Measurements from ENCODE around the gene SORCS3. TPM values are rescaled to one million over a fixed set of nuclear protein-coding genes. Genes with fewer than 3 reads are reported as not detected.

Gene SORCS3
- polyA plus RNA-seq, 3 donors = not detected

DNA sequence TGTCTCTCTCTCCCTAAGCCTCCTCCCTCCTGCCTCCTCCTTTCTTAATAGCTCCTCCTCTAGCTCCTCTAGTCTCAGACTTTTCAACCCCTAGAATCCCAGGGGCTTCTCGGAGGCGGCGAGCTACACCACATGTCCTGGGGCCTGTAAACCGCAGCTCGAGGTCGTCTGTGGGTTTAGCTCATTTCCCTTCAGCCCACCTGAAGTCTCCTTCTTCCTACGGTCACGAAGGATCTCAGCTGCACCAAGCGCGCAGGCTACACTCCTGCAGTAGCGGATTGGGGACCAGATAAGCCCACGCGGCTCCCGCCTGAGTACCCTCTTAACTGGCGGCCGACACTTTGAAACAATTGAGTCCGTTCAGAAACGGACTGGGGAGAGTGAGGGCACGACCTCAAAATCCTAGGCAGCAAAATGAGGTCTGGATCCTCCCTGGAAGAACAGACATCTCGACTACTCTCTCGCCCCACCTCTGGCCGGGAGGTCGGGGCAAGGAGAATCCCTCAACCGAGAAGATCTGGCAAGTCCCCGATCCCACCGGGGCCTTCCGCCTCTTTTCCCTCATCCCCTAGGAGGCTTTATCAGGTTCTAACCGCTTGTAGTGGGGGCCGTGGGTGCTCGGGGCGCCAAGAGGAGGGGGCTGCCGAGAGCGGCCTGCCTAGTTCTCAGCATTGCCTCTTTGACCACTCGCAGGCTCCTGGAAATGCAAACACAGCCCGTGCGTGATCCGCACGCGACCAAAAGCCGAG is 1.3 kb upstream of the SORCS3 start:
- Mint-ChIP-seq H3K4me3 (peak overlapping the region in 1 of 2 donors; percentile 76), H3K27me3 (ENCODE audit: low read depth in 3 of 3) (peaks cover 75 to 89% (median 76%) of the 10 kb centered on the region in 3 donors), H3K4me1 (peaks cover 3% of the 10 kb centered on the region), H3K36me3 (no peaks in the 10 kb centered on the region), H3K9me3 (peaks cover 0 to 11% (median 4%) of the 10 kb centered on the region in 7 donors), H3K27ac (peak overlapping the region in 1 of 7 donors; percentile 49)
- intact Hi-C loops (cut with micrococcal nuclease) = no loop called here
- no peak overlapping the region for H3K27ac ChIP-seq (ENCODE audit: low read depth in 1 of 2, low read length in 2 of 2)
- H3K4me2 ChIP-seq (replicated peaks; ENCODE audit: extremely low read depth, low read length, poor library complexity, severe bottlenecking) = no peak overlapping the region
- H3K27me3 ChIP-seq (ENCODE audit: control insufficient read depth in 2 of 2, insufficient read depth in 2 of 2, low read length in 2 of 2) = peaks cover 62 to 81% of the 10 kb centered on the region in 2 donors
- no peaks in the 10 kb centered on the region for H3K36me3 ChIP-seq (replicated peaks in 1 of 2; ENCODE audit: control insufficient read depth in 1 of 2, insufficient read depth in 2 of 2, low read length in 2 of 2)
- no peaks in the 10 kb centered on the region for H3K4me1 ChIP-seq (ENCODE audit: control insufficient read depth in 1 of 2, insufficient read depth in 2 of 2, low read length in 2 of 2)
- 1% methylated on average over 32 of the region's 40 CpGs for WGBS (ENCODE audit: insufficient coverage)
- no peaks in the 10 kb centered on the region for H4K20me1 ChIP-seq (ENCODE audit: insufficient read depth, low read length)
- no peak overlapping the region for H3K9ac ChIP-seq (ENCODE audit: insufficient read depth, low read length, poor library complexity, severe bottlenecking)
- no peak overlapping the region for H3K4me3 ChIP-seq (replicated peaks in 1 of 3; ENCODE audit: low read depth in 2 of 3, low read length in 3 of 3)
- H3K79me2 ChIP-seq (ENCODE audit: insufficient read depth, low read length) = no peaks in the 10 kb centered on the region
- TF ChIP-seq, protein P1, sequence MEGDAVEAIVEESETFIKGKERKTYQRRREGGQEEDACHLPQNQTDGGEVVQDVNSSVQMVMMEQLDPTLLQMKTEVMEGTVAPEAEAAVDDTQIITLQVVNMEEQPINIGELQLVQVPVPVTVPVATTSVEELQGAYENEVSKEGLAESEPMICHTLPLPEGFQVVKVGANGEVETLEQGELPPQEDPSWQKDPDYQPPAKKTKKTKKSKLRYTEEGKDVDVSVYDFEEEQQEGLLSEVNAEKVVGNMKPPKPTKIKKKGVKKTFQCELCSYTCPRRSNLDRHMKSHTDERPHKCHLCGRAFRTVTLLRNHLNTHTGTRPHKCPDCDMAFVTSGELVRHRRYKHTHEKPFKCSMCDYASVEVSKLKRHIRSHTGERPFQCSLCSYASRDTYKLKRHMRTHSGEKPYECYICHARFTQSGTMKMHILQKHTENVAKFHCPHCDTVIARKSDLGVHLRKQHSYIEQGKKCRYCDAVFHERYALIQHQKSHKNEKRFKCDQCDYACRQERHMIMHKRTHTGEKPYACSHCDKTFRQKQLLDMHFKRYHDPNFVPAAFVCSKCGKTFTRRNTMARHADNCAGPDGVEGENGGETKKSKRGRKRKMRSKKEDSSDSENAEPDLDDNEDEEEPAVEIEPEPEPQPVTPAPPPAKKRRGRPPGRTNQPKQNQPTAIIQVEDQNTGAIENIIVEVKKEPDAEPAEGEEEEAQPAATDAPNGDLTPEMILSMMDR (IDR thresholded peaks at IDR 0.05) = no peak
- H2AFZ ChIP-seq (ENCODE audit: insufficient read depth, low read depth, low read length, poor library complexity, severe bottlenecking) = no peak overlapping the region
- DNase-seq = no peak
- peaks cover 0 to 10% of the 10 kb centered on the region in 2 donors for H3K9me3 ChIP-seq (replicated peaks in 1 of 2; ENCODE audit: control insufficient read depth in 1 of 2, insufficient read depth in 1 of 2, low read length in 2 of 2)

GRCh38 chr10:104640339-104641186 is 527 bp upstream of the SORCS3 start:
- H3K9me3 Mint-ChIP-seq = peaks cover 0 to 11% (median 4%) of the 10 kb centered on the region in 7 donors
- no peaks in the 10 kb centered on the region for H3K36me3 Mint-ChIP-seq
- intact Hi-C loops (cut with micrococcal nuclease) = no loop called here
- Histone ChIP-seq H3K36me3 (replicated peaks in 1 of 2; ENCODE audit: control insufficient read depth in 1 of 2, insufficient read depth in 2 of 2, low read length in 2 of 2) (no peaks in the 10 kb centered on the region), H3K79me2 (ENCODE audit: insufficient read depth, low read length) (no peaks in the 10 kb centered on the region), H3K4me2 (replicated peaks; ENCODE audit: extremely low read depth, low read length, poor library complexity, severe bottlenecking) (no peak overlapping the region), H3K27me3 (ENCODE audit: control insufficient read depth in 2 of 2, insufficient read depth in 2 of 2, low read length in 2 of 2) (peaks cover 59 to 88% of the 10 kb centered on the region in 2 donors), H3K9me3 (replicated peaks in 1 of 2; ENCODE audit: control insufficient read depth in 1 of 2, insufficient read depth in 1 of 2, low read length in 2 of 2) (peaks cover 0 to 10% of the 10 kb centered on the region in 2 donors), H2AFZ (ENCODE audit: insufficient read depth, low read depth, low read length, poor library complexity, severe bottlenecking) (no peak overlapping the region), H3K4me3 (replicated peaks in 1 of 3; ENCODE audit: low read depth in 2 of 3, low read length in 3 of 3) (no peak overlapping the region), H3K27ac (ENCODE audit: low read depth in 1 of 2, low read length in 2 of 2) (no peak overlapping the region), H3K9ac (ENCODE audit: insufficient read depth, low read length, poor library complexity, severe bottlenecking) (no peak overlapping the region), H3K4me1 (ENCODE audit: control insufficient read depth in 1 of 2, insufficient read depth in 2 of 2, low read length in 2 of 2) (no peaks in the 10 kb centered on the region), H4K20me1 (ENCODE audit: insufficient read depth, low read length) (no peaks in the 10 kb centered on the region)
- TF ChIP-seq, protein P1 (IDR thresholded peaks at IDR 0.05) = no peak
- peaks cover 3% of the 10 kb centered on the region for H3K4me1 Mint-ChIP-seq
- H3K27ac Mint-ChIP-seq = peak overlapping the region in 1 of 7 donors; percentile 72
- no peak for DNase-seq
- WGBS (ENCODE audit: insufficient coverage) = under 1% methylated on average over 64 of the region's 82 CpGs
- H3K4me3 Mint-ChIP-seq = peak overlapping the region in 1 of 2 donors; percentile 76
- peaks cover 75 to 94% (median 82%) of the 10 kb centered on the region in 3 donors for H3K27me3 Mint-ChIP-seq (ENCODE audit: low read depth in 3 of 3)
